Measurements from ENCODE around the gene CHRNA10. TPM values are rescaled to one million over a fixed set of nuclear protein-coding genes. Genes with fewer than 3 reads are reported as not detected.

Gene CHRNA10
- total RNA-seq, 1 experiment from 2014 or later = 3.0 TPM

- H3K4me2 ChIP-seq (ENCODE audit: low read length) = no peak overlapping the region
- POLR2A ChIA-PET = no interaction called here
- H2AFZ ChIP-seq (ENCODE audit: low read depth, low read length, poor library complexity, severe bottlenecking) = no peak overlapping the region
- intact Hi-C loops (cut with micrococcal nuclease) = no loop called here
- H3K9ac ChIP-seq (ENCODE audit: low read length) = no peak overlapping the region
- no peaks in the 10 kb centered on the region for H3K4me1 ChIP-seq (ENCODE audit: control insufficient read depth in 1 of 2, insufficient read depth in 2 of 2, low read length in 2 of 2)
- no peaks in the 10 kb centered on the region for H3K79me2 ChIP-seq (ENCODE audit: insufficient read depth, low read length)
- H3K36me3 ChIP-seq (ENCODE audit: control insufficient read depth in 1 of 2, insufficient read depth in 2 of 2, low read length in 2 of 2) = no peaks in the 10 kb centered on the region
- H3K9me2 ChIP-seq (ENCODE audit: insufficient read depth) = no peaks in the 10 kb centered on the region
- no peak overlapping the region for H3K27ac ChIP-seq (ENCODE audit: low read depth, low read length)
- no peaks in the 10 kb centered on the region for H3K27me3 ChIP-seq (ENCODE audit: insufficient read depth, low read length)
- TF ChIP-seq POLR2A (IDR thresholded peaks at IDR 0.05; ENCODE audit: borderline replicate concordance, extremely low read depth, insufficient read depth, insufficient read length) = no peak
- no peak for TF ChIP-seq POLR2AphosphoS5 (IDR thresholded peaks at IDR 0.05; ENCODE audit: low read depth, low read length)
- no peak for TF ChIP-seq SIN3A (IDR thresholded peaks at IDR 0.05; ENCODE audit: low read depth)
- BruUV-seq (replicated peaks) = no TSS peak
- no peak for DNase-seq (ENCODE audit: low read depth, low spot score)
- CTCF ChIA-PET = no interaction called here
- no peaks in the 10 kb centered on the region for H4K20me1 ChIP-seq (ENCODE audit: insufficient read depth)
- ATAC-seq = no peak
- H3K9me3 ChIP-seq (ENCODE audit: control insufficient read depth in 1 of 2, insufficient read depth in 1 of 2, low read depth in 1 of 2, low read length in 2 of 2) = no peaks in the 10 kb centered on the region
- no peak overlapping the region for H3K4me3 ChIP-seq (replicated peaks in 1 of 2; ENCODE audit: low read depth in 1 of 2, low read length in 2 of 2)
- RAD21 ChIA-PET (ENCODE audit: low non-redundant PET in 1 of 2, low total read pairs in 2 of 2, uncharacterized antibody in 2 of 2, unreplicated experiment in 2 of 2) = no interaction called here
Measured at GRCh38 chr11:3660960-3661359, 10.2 kb downstream of the CHRNA10 start.

GRCh38 chr11:3659595-3660515, 11.3 kb downstream of the CHRNA10 start:
- intact Hi-C loops (cut with micrococcal nuclease) = no loop called here
- Histone ChIP-seq H3K27ac (ENCODE audit: low read depth, low read length) (no peak overlapping the region), H3K4me3 (replicated peaks in 1 of 2; ENCODE audit: low read depth in 1 of 2, low read length in 2 of 2) (no peak overlapping the region), H4K20me1 (ENCODE audit: insufficient read depth) (no peaks in the 10 kb centered on the region), H3K4me2 (ENCODE audit: low read length) (no peak overlapping the region), H3K9me2 (ENCODE audit: insufficient read depth) (no peaks in the 10 kb centered on the region), H3K79me2 (ENCODE audit: insufficient read depth, low read length) (no peaks in the 10 kb centered on the region), H3K9ac (ENCODE audit: low read length) (no peak overlapping the region), H2AFZ (ENCODE audit: low read depth, low read length, poor library complexity, severe bottlenecking) (no peak overlapping the region), H3K9me3 (ENCODE audit: control insufficient read depth in 1 of 2, insufficient read depth in 1 of 2, low read depth in 1 of 2, low read length in 2 of 2) (no peaks in the 10 kb centered on the region), H3K36me3 (ENCODE audit: control insufficient read depth in 1 of 2, insufficient read depth in 2 of 2, low read length in 2 of 2) (no peaks in the 10 kb centered on the region), H3K4me1 (ENCODE audit: control insufficient read depth in 1 of 2, insufficient read depth in 2 of 2, low read length in 2 of 2) (no peaks in the 10 kb centered on the region), H3K27me3 (ENCODE audit: insufficient read depth, low read length) (peaks cover 4% of the 10 kb centered on the region; the same call in 1 of the 2 replicates)
- no peak for ATAC-seq
- ChIA-PET CTCF (no interaction called here), POLR2A (no interaction called here), RAD21 (ENCODE audit: low non-redundant PET in 1 of 2, low total read pairs in 2 of 2, uncharacterized antibody in 2 of 2, unreplicated experiment in 2 of 2) (no interaction called here)
- TF ChIP-seq RAD21 (IDR thresholded peaks at IDR 0.05; ENCODE audit: low read depth) = no peak
- no peak for TF ChIP-seq ELF1 (IDR thresholded peaks at IDR 0.05; ENCODE audit: borderline replicate concordance, low read depth)
- no peak for TF ChIP-seq MAX (IDR thresholded peaks at IDR 0.05)
- TF ChIP-seq YY1 (IDR thresholded peaks at IDR 0.05; ENCODE audit: extremely low read depth, insufficient replicate concordance, low read depth, low read length) = no peak
- no peak for TF ChIP-seq EZH2phosphoT487 (IDR thresholded peaks at IDR 0.05; ENCODE audit: borderline replicate concordance)
- no peak for TF ChIP-seq POLR2AphosphoS5 (IDR thresholded peaks at IDR 0.05; ENCODE audit: low read depth, low read length)
- no peak for DNase-seq (ENCODE audit: low read depth, low spot score)
- no TSS peak for BruUV-seq (replicated peaks)

Data from HCT116 (cell line).